M059J (cell line): ENCODE data around the gene PLEKHA8. TPM values are rescaled to one million over a fixed set of nuclear protein-coding genes. Genes with fewer than 3 reads are reported as not detected.

Experiments used
- DNase-seq: peaks from one replicate; pipeline ENCODE4 v3.0.0-alpha.2; 2012; ENCODE audit warnings: low read depth
- total RNA-seq: library from RNA; depleted of rRNA; stranded (reverse); fragments of >200 nt; shearing (Covaris generic); gene quantifications from 2 replicates; pipeline ENCODE4 v1.2.3, GENCODE V29; 2014; rRNA removed

The PLEKHA8 gene, protein sequence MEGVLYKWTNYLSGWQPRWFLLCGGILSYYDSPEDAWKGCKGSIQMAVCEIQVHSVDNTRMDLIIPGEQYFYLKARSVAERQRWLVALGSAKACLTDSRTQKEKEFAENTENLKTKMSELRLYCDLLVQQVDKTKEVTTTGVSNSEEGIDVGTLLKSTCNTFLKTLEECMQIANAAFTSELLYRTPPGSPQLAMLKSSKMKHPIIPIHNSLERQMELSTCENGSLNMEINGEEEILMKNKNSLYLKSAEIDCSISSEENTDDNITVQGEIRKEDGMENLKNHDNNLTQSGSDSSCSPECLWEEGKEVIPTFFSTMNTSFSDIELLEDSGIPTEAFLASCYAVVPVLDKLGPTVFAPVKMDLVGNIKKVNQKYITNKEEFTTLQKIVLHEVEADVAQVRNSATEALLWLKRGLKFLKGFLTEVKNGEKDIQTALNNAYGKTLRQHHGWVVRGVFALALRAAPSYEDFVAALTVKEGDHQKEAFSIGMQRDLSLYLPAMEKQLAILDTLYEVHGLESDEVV
- total RNA-seq, result 6.1 and 11.8 TPM in 2 replicates

- peak; percentile 83 for DNase-seq
Observed at GRCh38 chr7:30028216-30028748, at the start of gene PLEKHA8. Gene PLEKHA8 (plus strand): TSS chr7:30028412. CDS start chr7:30028763, 351 bp downstream.

GRCh38 chr7:29980151-29980550 is 48.1 kb upstream of the PLEKHA8 start:
- no peak for DNase-seq

DNA sequence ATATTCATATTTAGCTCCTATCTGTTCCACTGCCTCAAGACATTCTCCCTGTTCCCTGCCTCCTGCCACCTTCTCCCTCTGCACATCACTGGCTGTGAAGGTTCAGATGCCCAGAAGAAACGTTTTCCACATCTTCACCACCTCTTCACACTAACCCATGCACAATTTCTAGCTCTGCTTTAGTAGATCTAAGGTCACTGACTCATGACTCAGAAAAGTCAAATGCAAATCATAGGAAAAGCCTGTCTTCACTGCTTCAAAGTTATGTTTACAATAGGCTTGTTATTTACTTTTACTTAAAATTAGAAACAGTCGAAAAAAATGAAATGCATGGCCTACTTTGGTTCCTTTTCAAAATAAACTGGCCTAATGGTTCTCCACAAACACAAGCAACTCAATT is 41.1 kb upstream of the PLEKHA8 start:
- peak; percentile 69 for DNase-seq

DNA sequence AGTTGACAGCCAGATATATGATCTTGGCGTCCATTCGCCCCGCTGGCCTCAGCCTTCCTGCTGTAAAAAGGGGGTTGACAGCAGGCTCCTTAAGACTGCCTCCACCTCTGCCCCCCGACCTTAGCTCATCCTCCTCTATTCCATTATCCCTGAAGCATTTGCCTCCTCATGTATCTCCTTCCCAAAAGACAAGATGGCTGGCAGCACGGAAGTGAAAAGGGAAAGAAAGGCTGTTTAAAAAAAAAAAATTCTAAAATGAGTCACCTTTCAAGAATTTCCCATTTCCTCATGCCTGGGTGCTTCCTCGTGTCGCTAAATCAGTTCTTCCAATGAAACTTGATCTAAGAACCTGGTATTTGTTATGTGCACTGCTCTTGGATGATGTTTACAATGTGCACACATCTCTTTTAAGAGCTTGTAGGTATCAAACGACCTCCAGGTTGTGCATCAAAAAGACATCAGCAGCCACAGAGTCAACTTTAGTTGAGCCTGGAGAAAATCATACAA is 40.3 kb upstream of the PLEKHA8 start:
- DNase-seq, result peak; percentile 94

DNA sequence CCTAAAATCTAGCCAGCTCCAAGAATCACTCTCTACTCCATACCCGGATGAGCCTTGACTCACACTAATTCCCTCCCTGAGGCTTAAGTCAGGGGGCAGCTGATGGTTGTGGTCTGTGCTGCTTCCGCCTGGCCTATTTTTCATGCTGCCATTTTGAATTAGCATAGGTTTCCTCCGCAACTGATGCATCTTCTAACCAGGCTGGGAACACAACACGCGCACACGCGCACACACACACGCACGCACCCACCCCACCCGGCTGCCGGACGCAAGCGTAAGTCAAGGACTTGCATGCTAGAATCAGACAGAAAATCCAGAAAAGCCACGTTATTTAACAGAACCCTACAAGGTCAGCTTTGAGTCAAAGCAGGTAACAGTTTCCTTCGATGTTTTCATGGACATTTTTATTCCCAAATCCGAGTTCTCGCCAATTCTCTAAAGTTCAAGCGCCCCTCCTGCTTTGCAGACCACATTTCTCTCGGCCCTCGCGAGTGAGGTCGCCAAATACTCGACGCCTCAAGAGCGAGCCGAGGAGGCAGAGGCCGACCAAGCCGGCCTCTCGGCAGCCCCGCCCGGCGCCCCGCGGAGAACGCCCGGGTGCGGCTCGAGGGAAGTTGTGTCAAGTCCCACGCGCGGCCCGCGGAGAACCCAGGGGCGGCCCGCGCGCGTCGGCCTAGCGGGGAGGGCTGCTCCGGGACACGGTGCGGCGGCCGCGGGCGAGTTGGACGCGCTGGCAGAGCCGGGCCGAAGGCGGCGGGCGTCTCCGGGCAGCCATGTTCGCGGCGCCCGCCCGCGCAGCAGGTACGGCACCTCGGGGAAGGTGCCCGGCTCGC is 39.6 kb upstream of the PLEKHA8 start:
- DNase-seq, result peak; percentile 81

GRCh38 chr7:29989257-29989995 is 38.8 kb upstream of the PLEKHA8 start, which contains the start of gene SCRN1:
Gene SCRN1 (minus strand): TSS chr7:29989801. CDS start chr7:29969067, 20,734 bp downstream.
- peak; percentile 41 for DNase-seq

DNA sequence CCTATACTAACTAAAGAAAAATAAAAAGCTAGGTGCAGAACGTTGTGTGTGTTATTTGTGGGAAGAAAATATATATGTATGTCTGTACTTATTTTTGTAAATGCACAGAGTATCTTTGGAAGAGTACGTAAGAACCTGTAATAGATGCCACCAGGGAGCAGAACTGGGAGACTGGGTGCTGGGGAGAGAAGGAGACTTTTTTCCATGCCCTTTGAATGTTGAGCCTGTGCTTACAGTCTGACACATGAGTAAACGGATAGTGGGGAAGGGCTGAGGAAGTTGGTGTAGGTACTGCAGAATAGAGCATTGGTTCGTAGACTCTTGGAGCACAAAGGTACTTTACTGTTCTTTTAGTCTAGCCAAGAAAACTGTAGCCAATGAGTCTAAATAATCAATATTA is 37.3 kb upstream of the PLEKHA8 start:
- DNase-seq, result no peak

DNA sequence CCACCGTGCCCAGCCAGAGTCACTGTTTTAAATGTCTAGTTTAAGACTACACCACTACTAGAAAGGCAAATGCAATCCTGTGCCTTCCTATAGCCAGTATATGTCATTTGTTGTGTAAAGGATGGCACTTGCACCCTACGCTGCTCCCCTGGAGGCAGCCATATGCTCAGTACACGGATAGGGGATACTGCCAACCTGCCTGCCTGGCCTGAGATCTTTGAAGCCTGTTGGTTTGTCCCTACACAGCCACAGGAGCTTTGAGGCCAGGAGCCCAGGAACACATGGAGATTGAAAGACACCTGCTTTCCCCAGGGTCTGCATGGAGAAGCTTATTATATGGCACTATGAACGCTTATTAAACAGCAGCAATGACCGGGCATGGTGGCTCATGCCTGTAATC is 36.3 kb upstream of the PLEKHA8 start:
- no peak for DNase-seq

GRCh38 chr7:29993140-29993539 is 35.1 kb upstream of the PLEKHA8 start:
- no peak for DNase-seq

DNA sequence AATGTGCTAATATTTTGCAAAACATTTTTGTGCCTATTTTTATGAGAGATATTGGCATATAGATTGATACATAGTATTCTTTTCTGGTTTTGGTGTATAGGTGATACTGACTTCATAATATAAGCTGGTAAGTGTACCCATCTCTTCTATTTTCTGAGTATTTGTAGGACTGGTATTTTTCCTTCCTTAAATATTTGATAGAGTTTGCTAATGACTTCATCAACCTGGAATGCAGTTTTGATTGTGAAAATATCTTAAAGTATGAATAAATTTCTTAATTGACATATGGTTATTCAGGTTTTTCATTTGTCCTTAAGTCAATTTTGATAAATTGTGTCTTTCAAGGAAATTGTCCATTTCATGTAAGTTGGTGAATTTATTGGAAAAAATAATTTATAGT is 32.6 kb upstream of the PLEKHA8 start:
- DNase-seq, result no peak

DNA sequence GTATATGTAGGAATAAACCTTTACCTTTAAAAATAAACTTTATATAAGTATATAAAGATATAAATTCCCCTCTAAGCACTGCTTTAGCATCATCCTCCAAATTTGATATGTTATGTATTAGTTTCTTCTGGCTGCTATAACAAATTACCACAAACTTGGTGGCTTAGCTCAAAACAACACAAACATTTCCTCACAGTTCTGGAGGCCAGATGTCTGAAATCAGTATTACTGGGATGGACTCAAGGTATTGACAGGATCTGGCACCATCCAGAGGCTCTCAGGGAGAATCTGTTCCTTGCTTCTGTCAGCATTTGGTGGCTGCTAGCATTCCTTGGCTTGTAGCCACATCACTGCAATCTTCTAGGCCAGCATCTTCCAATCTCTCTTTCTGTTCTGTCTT is 31.9 kb upstream of the PLEKHA8 start:
- DNase-seq, result no peak

DNA sequence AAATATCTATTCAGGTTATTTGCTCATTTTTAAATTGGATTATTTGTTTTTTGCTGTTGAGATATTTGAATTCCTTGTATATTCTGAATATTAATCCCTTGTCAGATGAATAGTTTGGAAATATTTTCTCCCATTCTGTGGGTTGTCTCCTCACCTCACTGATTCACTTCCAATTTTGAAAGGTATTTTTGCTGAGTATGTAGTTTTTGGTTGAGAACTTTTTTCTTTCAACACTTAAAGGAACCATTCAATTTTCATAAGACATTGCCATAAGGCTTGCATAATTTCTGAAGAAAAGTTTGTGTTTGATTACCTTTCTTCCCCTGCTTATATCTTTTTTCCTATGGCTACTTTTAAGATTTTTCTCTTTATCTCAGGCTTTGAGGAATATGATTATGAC is 29.7 kb upstream of the PLEKHA8 start:
- no peak for DNase-seq

GRCh38 chr7:30001998-30002397 is 26.2 kb upstream of the PLEKHA8 start:
- DNase-seq, result no peak

GRCh38 chr7:30003098-30003497 is 25.1 kb upstream of the PLEKHA8 start:
- DNase-seq, result no peak

- DNase-seq, result no peak
Observed at GRCh38 chr7:30005464-30005863, 22.7 kb upstream of the PLEKHA8 start.

GRCh38 chr7:30010021-30010420 is 18.2 kb upstream of the PLEKHA8 start:
- no peak for DNase-seq

DNA sequence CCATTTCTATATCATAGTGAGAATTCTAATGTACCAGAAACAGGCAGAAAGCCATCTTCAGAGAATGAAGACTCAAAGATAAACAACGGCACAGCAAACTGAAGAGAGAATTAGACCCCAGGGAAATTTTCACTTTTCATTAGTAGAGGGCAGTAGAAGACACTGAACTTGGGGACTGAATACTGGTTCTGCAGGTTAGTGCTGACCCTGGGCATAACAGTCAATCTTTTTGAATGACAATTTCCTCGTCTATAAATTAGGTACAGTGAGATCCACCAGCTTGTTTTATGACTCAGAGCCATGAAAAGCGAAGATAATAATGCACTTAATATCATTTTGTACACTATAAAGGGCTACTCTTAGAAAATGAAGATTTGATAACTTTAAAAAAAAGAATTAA is 15.5 kb upstream of the PLEKHA8 start:
- DNase-seq, result no peak

- DNase-seq, result no peak
Observed at GRCh38 chr7:30018451-30018850, 9.8 kb upstream of the PLEKHA8 start.

DNA sequence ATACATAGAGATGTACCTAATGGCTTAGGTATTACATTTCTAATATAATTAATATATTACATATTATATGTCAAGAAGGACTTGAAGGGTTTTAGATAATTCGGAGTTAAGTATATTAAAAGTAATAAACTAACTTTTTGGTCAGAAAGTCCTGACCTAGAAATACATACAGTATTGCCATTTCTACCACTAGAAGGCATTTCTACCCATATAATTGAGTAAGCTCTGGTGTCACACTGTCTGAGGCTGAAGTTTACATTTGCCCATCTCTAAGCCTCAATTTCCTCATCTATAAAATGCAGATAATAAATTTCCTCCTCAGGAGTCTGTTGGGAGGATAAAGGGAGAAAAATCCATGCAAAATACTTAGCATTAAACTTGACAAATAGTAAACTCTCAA is 8.8 kb upstream of the PLEKHA8 start:
- no peak for DNase-seq

DNA sequence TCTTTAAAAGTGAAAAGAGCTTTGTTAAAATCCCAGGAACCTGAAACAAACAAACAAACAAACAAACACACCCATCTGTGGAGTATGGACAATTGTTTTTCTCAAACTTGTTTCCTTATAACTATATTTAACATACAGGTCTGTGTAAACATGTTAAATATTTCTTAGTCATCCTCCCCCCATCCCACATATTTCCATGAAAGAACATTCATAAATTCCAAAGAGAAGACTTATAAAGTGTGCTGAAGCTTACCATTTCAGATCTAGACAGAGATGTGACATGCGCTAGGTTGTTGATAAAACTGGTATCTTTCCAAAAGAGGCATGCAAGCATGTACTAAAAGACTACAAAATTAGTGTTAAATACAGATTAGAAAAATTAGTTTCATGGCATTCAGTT is 8.3 kb upstream of the PLEKHA8 start:
- DNase-seq, result no peak

GRCh38 chr7:30020535-30020934 is 7.7 kb upstream of the PLEKHA8 start:
- no peak for DNase-seq
